Chondrocyte (in vitro differentiated cells): ENCODE data around the gene ZNF280B. TPM values are rescaled to one million over a fixed set of nuclear protein-coding genes. Genes with fewer than 3 reads are reported as not detected.
"Not testable (repeated sequence)": the region's sequence is repeated elsewhere in the genome, so short reads cannot be mapped to it uniquely, and the experiment has no call there.

Experiments used
- DNase-seq: peaks from one replicate; pipeline ENCODE4 v3.0.0; 2021; ENCODE audit warnings: mixed read lengths, low spot score
- H3K27ac Mint-ChIP-seq: one replicate; pipeline ENCODE4 v1.8.0; 2021; ENCODE audit warnings: mild to moderate bottlenecking, moderate library complexity, mixed read lengths; ENCODE audit not compliant: unreplicated experiment
- H3K27me3 Mint-ChIP-seq: 2 replicates; pipeline ENCODE4 v1.8.0; 2021; ENCODE audit warnings: low read depth, mixed read lengths
- H3K36me3 Mint-ChIP-seq: 2 replicates; pipeline ENCODE4 v1.8.0; 2021; ENCODE audit warnings: low read depth, mixed read lengths
- H3K4me1 Mint-ChIP-seq: 2 replicates; pipeline ENCODE4 v1.8.0; 2021; ENCODE audit warnings: low read depth, mild to moderate bottlenecking, mixed read lengths
- H3K4me3 Mint-ChIP-seq: one replicate; pipeline ENCODE4 v1.8.0; 2021; ENCODE audit warnings: mild to moderate bottlenecking, moderate library complexity, mixed read lengths; ENCODE audit not compliant: unreplicated experiment
- H3K9me3 Mint-ChIP-seq: 2 replicates; pipeline ENCODE4 v1.8.0; 2021; ENCODE audit warnings: low read depth, mixed read lengths
- total RNA-seq: library from RNA; stranded (reverse); gene quantifications from 3 replicates; pipeline ENCODE4 v1.2.1, GENCODE V29; 2021
- TF ChIP-seq, protein P1 (sequence below): fragments of 200-600 bp; sonication (generic); IDR thresholded peaks from 2 replicates; pipeline ENCODE4 v1.5.0; 2021; ENCODE audit warnings: antibody characterized with exemption, mild to moderate bottlenecking, moderate library complexity

The ZNF280B gene
- total RNA-seq, 1 donor from 2014 or later = 4.7 TPM

DNA sequence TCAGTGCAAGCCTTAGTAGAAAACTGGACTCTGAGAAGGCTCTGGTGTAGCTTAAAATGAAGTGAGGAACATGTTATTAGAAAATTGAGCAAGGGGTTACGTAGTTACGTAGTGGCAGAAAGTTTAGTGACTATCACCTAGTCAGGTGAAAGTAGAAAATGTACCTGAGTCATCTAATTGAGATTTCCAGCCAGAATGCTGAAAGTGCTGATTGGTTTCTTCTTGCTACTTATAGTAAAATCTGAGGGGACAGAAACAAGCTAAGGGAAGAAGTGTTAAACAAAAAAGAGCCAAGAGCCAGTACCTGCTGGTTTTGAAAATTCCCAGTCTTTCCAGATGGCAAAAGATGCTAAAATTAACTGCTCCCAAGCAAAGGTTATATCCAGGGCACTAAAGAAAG lies 29.4 kb downstream of the ZNF280B start:
- TF ChIP-seq, protein P1, sequence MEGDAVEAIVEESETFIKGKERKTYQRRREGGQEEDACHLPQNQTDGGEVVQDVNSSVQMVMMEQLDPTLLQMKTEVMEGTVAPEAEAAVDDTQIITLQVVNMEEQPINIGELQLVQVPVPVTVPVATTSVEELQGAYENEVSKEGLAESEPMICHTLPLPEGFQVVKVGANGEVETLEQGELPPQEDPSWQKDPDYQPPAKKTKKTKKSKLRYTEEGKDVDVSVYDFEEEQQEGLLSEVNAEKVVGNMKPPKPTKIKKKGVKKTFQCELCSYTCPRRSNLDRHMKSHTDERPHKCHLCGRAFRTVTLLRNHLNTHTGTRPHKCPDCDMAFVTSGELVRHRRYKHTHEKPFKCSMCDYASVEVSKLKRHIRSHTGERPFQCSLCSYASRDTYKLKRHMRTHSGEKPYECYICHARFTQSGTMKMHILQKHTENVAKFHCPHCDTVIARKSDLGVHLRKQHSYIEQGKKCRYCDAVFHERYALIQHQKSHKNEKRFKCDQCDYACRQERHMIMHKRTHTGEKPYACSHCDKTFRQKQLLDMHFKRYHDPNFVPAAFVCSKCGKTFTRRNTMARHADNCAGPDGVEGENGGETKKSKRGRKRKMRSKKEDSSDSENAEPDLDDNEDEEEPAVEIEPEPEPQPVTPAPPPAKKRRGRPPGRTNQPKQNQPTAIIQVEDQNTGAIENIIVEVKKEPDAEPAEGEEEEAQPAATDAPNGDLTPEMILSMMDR = no peak
- Mint-ChIP-seq H3K9me3 (no peaks in the 10 kb centered on the region), H3K27ac (no peak overlapping the region), H3K27me3 (no peaks in the 10 kb centered on the region), H3K4me3 (no peak overlapping the region), H3K4me1 (no peaks in the 10 kb centered on the region), H3K36me3 (no peaks in the 10 kb centered on the region)
- no peak for DNase-seq

DNA sequence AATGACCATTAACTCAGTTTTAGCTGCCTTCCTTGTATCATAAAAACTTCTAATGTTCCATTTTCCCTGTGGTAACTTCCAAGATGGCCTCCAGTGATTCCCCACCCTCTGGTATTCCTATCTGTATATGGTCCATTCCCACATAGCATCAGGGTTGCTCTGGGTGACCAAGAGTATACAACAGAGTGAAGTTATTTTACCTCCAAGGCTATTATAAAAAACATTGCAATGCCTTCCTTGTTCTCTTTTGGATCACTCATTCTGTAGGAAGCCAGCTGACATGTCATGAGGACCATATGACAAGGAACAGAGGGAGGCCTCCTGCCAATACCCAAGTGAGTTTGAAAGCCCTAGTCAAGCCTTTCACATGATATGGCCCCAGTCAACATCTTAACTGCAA lies 30.1 kb downstream of the ZNF280B start:
- Mint-ChIP-seq H3K9me3 (no peaks in the 10 kb centered on the region), H3K4me3 (no peak overlapping the region), H3K36me3 (no peaks in the 10 kb centered on the region), H3K4me1 (no peaks in the 10 kb centered on the region), H3K27ac (no peak overlapping the region), H3K27me3 (no peaks in the 10 kb centered on the region)
- TF ChIP-seq, protein P1 = no peak
- DNase-seq = no peak

GRCh38 chr22:22474733-22475132 lies 33.8 kb downstream of the ZNF280B start:
- peaks cover 5% of the 10 kb centered on the region for H3K27me3 Mint-ChIP-seq
- H3K36me3 Mint-ChIP-seq = no peaks in the 10 kb centered on the region
- H3K9me3 Mint-ChIP-seq = peaks cover 2% of the 10 kb centered on the region
- TF ChIP-seq, protein P1 = no peak
- no peaks in the 10 kb centered on the region for H3K4me1 Mint-ChIP-seq
- no peak overlapping the region for H3K4me3 Mint-ChIP-seq
- DNase-seq = no peak
- H3K27ac Mint-ChIP-seq = no peak overlapping the region

- H3K27ac Mint-ChIP-seq, H3K4me3 Mint-ChIP-seq, DNase-seq, H3K36me3 Mint-ChIP-seq, H3K4me1 Mint-ChIP-seq: not testable (repeated sequence)
- Mint-ChIP-seq H3K27me3 (peaks cover 21% of the 10 kb centered on the region), H3K9me3 (peaks cover 17% of the 10 kb centered on the region)
Observed at GRCh38 chr22:22471104-22471503, 37.4 kb downstream of the ZNF280B start.

GRCh38 chr22:22469527-22469926 lies 39.0 kb downstream of the ZNF280B start:
- Mint-ChIP-seq H3K9me3 (peaks cover 17% of the 10 kb centered on the region), H3K27me3 (peaks cover 30% of the 10 kb centered on the region), H3K36me3 (no peaks in the 10 kb centered on the region)

DNA sequence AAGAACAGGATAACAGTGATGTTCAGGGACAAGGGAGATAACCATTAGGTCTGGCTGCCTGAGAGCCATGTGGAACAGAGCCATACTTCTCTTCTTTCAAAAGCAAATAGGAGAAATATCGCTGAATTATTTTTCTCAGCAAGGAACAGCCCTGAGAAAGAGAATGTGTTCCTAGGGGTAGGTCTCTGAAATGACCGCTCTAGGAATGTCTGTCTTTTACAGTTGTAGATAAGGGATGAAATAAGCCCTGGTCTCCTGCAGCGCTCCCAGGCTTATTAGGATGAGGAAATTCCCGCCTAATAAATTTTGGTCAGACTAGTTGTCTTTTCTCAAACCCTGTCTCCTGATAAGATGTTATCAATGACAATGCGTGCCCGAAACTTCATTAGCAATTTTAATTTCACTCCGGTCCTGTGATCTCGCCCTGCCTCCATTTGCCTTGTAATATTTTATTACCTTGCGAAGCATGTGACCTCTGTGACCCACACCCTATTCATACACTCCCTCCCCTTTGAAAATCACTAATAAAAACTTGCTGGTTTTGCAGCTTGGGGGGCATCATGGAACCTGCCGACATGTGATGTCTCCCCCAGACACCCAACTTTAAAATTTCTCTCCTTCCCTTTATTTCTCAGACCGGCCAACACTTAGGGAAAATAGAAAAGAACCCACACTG lies 39.6 kb downstream of the ZNF280B start:
- not testable (repeated sequence) for DNase-seq, H3K36me3 Mint-ChIP-seq, H3K4me1 Mint-ChIP-seq, H3K4me3 Mint-ChIP-seq, H3K27ac Mint-ChIP-seq
- H3K9me3 Mint-ChIP-seq = peaks cover 17% of the 10 kb centered on the region
- H3K27me3 Mint-ChIP-seq = peaks cover 33% of the 10 kb centered on the region

More at GRCh38 chr22:22469527-22469926, 39.0 kb downstream of the ZNF280B start:
- no peak for DNase-seq
- H3K4me3 Mint-ChIP-seq = no peak overlapping the region
- TF ChIP-seq, protein P1 = no peak
- H3K27ac Mint-ChIP-seq = no peak overlapping the region
- H3K4me1 Mint-ChIP-seq = no peaks in the 10 kb centered on the region
